Skeletal muscle satellite cell (primary cell): ENCODE data around the gene LIM2.

ENCODE experiments used
- H3K27me3 ChIP-seq: 2 replicates; pipeline ENCODE4 v1.7.0; 2013; ENCODE audit warnings: low read length; ENCODE audit not compliant: control insufficient read depth, insufficient read depth
- H3K36me3 ChIP-seq: 2 replicates; pipeline ENCODE4 v1.7.0; 2013; ENCODE audit warnings: mild to moderate bottlenecking, control low read depth, low read length; ENCODE audit not compliant: insufficient read depth
- H3K4me1 ChIP-seq: 2 replicates; pipeline ENCODE4 v1.7.0; 2013; ENCODE audit warnings: low read length; ENCODE audit not compliant: control insufficient read depth, insufficient read depth
- H3K4me2 ChIP-seq: 2 replicates; pipeline ENCODE4 v1.7.0; 2013; ENCODE audit warnings: mild to moderate bottlenecking, low read length
- H3K4me3 ChIP-seq: 2 replicates; pipeline ENCODE4 v1.7.0; 2013; ENCODE audit warnings: low read length
- H3K9ac ChIP-seq: 2 replicates; pipeline ENCODE4 v1.7.0; 2013; ENCODE audit warnings: mild to moderate bottlenecking, low read depth, low read length, moderate library complexity
- H3K9me3 ChIP-seq: replicated peaks from 2 replicates; pipeline ENCODE4 v1.7.0; 2013; ENCODE audit warnings: mild to moderate bottlenecking, control low read depth, low read length

The LIM2 gene

DNA sequence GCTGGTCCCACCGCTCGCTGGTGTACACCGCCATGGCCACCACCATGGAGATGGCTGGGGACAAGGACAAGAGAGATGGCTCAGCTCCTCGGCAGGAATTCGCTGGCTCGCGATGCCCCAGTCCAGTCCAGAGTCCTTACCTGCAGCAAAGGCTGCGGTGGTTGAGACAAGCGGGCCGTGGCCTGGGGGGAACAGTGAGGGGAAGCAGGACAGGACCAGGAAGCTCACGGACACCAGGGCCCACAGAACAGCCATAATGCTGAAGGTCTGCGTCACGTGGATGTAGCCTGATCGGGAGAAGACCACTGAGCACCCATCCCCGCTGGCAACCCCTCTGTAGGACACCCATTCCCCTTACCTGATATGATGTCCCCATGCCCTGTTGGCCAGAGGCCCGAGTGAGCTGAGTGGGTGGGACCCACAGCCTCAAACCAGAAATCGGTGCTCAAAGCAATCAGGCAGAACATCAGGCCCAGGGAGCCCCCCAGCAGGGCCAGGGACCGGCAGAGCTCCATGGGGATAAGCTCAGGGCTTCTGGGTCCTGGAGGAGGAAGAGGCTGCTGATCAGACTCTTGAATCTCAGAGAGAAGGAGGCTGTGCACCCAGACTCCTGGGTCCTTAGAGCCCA, 15.6 kb downstream of the LIM2 start:
- Histone ChIP-seq H3K9me3 (no peaks in the 10 kb centered on the region), H3K4me2 (no peak overlapping the region), H3K36me3 (no peaks in the 10 kb centered on the region), H3K9ac (no peak overlapping the region), H3K27me3 (no peaks in the 10 kb centered on the region), H3K4me3 (no peak overlapping the region), H3K4me1 (peaks cover 7% of the 10 kb centered on the region)

DNA sequence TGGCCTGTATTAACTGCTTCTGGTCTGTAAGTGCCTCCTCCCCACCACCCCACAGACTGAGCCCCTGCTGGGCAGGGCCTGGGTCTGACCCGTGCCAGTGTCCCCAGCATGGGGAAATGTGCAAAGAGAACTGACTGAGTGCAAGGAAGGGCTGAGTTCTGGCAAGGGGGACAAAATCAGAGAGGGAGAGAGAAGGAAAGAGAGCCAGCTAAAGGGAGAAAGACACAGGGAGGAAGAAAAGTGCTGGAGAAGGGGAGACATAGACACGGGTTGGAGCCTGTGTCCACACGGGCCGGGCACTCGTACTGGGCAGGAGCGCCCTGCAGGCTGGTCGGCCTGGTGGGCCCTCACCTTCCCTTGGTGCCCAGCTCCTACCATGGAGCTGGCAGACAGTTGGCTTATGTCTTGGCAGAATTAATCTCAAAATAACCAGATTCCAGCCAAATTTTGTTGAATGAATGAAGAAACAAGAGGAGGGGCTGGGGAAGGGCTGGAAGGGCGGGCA, 16.5 kb downstream of the LIM2 start:
- H3K4me1 ChIP-seq = peaks cover 13% of the 10 kb centered on the region

DNA sequence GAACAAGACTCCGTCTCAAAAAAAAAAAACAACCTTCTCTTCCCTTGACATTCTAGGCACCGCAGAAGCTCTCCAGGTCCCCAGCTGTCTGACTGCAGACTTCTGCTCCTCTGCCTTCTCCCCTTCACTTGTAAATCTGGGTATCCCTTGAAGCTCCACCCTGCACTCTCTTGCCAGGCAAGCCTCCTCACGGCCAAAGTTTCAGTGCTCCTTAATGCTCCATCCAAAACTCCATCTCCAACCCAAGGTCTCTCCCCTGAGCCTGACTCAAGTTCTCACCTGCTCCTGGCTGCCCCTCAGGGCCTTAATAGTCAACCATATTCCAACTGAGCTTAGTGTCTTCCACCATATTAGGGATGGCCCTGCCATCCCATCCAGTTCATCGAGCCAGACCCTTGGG, 17.5 kb downstream of the LIM2 start:
- Histone ChIP-seq H3K36me3 (no peaks in the 10 kb centered on the region), H3K4me1 (peaks cover 16% of the 10 kb centered on the region), H3K4me3 (no peak overlapping the region), H3K4me2 (no peak overlapping the region), H3K9ac (no peak overlapping the region), H3K27me3 (no peaks in the 10 kb centered on the region), H3K9me3 (no peaks in the 10 kb centered on the region)

More for the DNA sequence above, 16.5 kb downstream of the LIM2 start:
- H3K9me3 ChIP-seq = no peaks in the 10 kb centered on the region
- no peaks in the 10 kb centered on the region for H3K36me3 ChIP-seq
- H3K27me3 ChIP-seq = no peaks in the 10 kb centered on the region
- no peak overlapping the region for H3K4me2 ChIP-seq
- H3K9ac ChIP-seq = no peak overlapping the region
- no peak overlapping the region for H3K4me3 ChIP-seq

DNA sequence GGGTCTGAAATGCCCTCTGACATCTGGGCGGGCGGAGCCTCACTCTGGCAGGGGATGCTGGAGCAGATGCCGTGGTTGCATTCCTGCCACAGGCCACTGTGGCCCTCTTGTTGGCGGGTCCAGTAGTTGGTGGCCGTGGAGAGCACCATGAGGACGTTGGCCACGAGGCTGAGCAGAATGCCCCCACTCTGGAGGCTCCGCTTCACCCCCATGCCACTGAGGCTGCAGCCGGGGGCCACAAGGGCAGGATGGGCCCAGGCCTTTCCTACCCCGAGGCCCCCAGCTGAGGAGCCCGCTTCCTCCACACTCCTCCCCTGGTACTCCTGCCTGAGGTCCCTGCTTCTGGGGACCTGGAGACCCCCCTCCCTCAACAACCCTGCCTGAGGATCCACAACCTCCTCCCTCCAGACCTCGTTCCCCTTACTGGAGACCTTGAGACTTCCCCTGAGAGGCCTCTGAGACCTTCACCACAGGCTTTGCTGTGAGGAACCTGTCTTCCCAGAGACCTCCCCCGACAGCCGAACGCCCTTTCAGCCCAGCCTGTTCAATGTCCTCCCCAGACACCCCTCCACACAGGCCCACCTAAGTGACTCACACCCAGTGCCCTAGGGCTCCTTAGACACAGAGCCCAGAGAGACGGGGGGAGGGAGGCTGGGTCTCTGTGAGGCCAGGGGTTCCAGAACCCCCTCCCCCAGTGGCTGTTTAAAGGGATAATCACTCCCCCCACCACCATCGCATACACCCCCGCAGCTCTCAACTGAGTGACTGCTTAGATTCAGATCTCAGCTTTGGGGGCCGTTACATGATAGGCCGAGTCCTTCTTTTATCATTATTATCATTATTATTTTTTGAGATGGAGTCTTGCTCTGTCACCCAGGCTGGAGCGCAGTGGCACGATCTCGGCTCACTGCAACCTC, 19.1 kb downstream of the LIM2 start, which contains the start of gene CLDND2:
Gene CLDND2 (minus strand): TSS at position 638 of the 917 bp plus-strand sequence. CDS start 426 bp downstream, at position 212.
- no peaks in the 10 kb centered on the region for H3K9me3 ChIP-seq
- peaks cover 27% of the 10 kb centered on the region for H3K4me1 ChIP-seq

DNA sequence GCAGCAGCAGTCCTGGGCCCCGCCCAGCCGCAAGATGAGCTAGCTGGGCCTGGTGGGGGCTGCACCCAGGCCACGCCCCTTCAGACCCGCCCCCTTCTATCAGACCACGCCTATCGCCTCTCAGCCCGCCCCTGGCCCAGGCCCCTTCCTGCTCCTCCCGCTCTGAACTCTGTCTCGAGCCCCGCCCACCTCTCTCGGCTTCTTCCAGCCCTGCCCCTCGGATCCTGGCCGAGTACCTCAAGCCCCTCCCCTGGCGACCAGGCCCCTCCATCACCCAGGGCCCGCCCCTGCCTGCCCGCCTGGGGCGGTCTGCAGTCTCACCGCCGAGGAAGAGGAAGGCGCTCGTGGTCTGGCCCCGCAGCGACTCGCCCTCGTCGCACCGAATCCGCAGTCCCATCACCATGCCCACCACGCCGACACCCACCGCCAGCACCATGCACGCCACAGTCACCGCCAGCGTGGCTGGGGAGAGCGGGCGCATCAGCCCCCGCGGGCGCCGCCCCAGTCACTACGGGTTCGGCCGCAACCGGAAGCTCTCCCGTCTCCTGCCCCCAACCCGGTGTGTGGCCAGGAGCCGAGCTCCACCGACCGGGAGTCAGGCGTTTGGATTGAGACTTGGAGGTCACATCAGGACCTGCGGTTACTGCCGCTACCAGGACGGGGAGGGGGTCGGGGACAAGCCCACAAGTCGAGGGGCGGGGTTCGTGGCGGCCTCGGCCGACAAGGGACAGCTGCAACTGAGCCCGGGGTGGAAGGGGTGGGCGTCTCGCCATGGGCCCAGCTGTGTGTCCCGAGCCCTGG, 20.0 kb downstream of the LIM2 start:
- H3K4me3 ChIP-seq = peak overlapping the region; percentile 96
- H3K9me3 ChIP-seq = no peaks in the 10 kb centered on the region
- H3K4me1 ChIP-seq = peaks cover 31% of the 10 kb centered on the region
- no peaks in the 10 kb centered on the region for H3K36me3 ChIP-seq
- H3K9ac ChIP-seq = peak overlapping the region; percentile 87
- peak overlapping the region; percentile 92 for H3K4me2 ChIP-seq
- no peaks in the 10 kb centered on the region for H3K27me3 ChIP-seq

More for the DNA sequence above, 19.1 kb downstream of the LIM2 start, which contains the start of gene CLDND2:
- no peaks in the 10 kb centered on the region for H3K27me3 ChIP-seq
- H3K4me3 ChIP-seq = peak within 1 kb of the TSS; percentile 96
- peak within 1 kb of the TSS; percentile 87 for H3K9ac ChIP-seq
- no peaks in the 10 kb centered on the region for H3K36me3 ChIP-seq
- H3K4me2 ChIP-seq = peak within 1 kb of the TSS; percentile 92

DNA sequence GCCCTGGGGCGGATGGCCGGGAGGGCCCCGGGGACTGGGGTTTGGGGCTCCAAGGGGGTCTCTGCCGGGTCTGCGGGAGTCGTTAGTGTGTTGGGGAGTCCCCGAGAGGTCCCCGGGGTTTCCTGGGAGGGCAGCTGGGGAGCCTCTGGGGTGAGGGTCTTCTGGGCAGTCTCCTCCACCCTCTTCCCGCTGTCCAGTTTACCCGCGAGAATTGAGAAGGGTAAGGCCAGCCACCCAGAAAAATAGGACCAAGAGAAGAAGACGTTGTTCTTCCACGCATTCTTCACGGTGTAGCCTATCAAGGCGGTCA, 20.6 kb downstream of the LIM2 start:
- Histone ChIP-seq H3K36me3 (no peaks in the 10 kb centered on the region), H3K27me3 (no peaks in the 10 kb centered on the region), H3K4me1 (peaks cover 36% of the 10 kb centered on the region), H3K9ac (peak overlapping the region; percentile 72), H3K9me3 (no peaks in the 10 kb centered on the region), H3K4me3 (peak overlapping the region; percentile 92), H3K4me2 (peak overlapping the region; percentile 92)

DNA sequence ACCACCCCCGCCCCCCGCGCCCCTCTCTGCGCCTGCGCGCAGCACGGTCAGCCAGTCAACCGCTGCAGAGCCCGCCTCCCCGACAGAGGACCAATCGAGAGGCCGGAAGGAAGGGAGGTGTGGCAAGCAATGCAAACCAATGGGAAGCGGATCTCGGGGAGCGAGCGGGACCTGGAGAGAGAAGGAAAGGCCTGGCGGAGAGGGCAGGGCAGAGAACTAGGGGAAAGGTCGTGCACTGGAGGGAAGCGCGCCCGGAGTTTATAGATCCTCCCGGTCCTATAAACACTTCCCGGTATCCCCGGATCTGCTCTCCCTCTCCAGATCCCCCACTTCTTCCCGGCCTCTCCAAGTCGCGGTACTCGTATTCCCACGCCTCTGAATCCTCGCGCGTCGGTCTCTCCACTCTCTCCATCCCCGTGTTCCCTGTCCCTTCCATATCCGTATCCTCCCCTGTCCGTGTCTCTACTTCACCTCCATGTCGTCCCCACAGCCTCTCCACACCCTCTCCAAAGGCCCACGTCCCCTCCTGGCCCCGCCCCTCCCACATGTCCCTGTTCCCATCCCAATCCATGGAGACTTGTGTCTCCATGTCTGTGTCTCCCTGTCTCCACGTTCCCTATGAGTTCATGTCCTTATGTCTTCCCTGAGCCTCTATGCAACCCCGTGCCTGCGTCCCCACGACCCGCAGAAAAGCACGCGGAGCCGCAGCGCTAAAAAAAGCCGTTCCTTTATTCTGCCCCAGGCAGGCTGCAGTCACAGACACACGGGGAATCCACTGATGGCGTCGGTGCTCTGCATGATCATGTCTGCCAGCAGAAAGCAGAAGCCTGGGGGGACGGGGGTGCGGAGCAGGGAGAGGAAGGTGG, 21.2 kb downstream of the LIM2 start:
- Histone ChIP-seq H3K4me3 (peak overlapping the region; percentile 92), H3K9ac (peak overlapping the region; percentile 96), H3K9me3 (no peaks in the 10 kb centered on the region), H3K4me2 (peak overlapping the region; percentile 98), H3K36me3 (no peaks in the 10 kb centered on the region), H3K4me1 (peaks cover 36% of the 10 kb centered on the region), H3K27me3 (no peaks in the 10 kb centered on the region)

DNA sequence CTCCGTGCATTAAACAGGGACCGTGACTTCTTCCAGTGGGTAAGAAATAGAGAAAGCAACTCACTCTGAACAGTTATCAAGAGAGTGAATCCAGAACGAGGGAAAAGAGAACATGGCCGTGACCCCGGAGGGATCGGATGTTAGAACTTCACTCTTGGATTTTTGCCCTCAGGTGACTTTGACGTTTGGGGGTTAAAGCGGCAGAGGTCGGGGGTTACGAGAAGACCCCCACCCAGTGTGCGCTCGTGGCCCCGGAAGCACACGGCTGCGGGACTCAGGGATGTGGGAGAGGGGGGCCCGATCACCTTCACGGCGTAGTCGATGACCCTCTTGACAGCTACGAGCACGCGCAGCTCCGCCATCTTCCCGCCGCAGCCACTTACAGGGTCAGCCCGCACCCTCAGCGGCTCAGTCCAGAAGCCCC, 21.8 kb downstream of the LIM2 start, which contains the start of gene ETFB:
Gene ETFB (minus strand): TSS at position 424 of the 424 bp plus-strand sequence. CDS start 62 bp downstream, at position 362.
- Histone ChIP-seq H3K4me1 (peaks cover 36% of the 10 kb centered on the region), H3K9me3 (no peaks in the 10 kb centered on the region)

DNA sequence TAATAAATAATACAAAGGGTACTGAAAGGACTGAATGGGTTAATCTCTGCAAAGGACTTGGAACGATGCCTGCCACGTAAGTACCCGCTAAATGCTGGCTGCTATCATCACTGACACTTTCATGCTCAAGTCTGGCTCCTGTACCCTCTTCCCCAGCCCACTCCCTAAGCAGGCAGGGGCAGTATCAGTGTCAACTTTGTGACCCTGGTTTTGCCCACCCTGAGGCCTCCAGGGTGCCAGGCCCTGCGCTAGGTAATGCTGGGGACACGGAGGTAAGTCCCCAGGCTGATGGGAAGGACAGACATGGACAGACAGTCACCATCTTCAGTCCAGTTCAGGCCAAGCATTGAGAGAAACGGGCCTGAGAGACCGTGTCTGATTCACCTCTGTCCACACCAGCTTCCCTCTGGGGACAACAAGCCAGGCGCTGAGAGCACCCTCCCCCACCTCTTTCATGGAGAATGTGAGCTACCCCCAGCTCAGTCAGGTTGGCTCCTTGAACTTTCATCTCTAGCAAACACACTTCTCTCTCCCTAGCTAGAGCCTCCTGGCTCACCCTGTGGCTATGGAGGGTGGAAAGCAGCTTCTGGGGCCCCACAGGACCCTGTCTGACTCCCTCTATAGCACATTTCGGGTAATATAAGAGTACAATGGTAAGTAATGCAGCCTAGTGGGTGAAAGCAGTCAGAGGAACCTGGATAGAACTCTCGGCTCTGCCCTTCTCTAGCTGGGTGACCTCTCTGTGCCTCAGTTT, 22.4 kb downstream of the LIM2 start:
- peak overlapping the region; percentile 98 for H3K4me2 ChIP-seq
- H3K9me3 ChIP-seq = no peaks in the 10 kb centered on the region
- peak overlapping the region; percentile 92 for H3K4me3 ChIP-seq
- peaks cover 36% of the 10 kb centered on the region for H3K4me1 ChIP-seq
- H3K36me3 ChIP-seq = no peaks in the 10 kb centered on the region
- no peaks in the 10 kb centered on the region for H3K27me3 ChIP-seq
- H3K9ac ChIP-seq = peak overlapping the region; percentile 96

More for the DNA sequence above, 21.8 kb downstream of the LIM2 start, which contains the start of gene ETFB:
- Histone ChIP-seq H3K36me3 (no peaks in the 10 kb centered on the region), H3K4me2 (peak within 1 kb of the TSS; percentile 98), H3K9ac (peak within 1 kb of the TSS; percentile 96), H3K4me3 (peak within 1 kb of the TSS; percentile 92), H3K27me3 (no peaks in the 10 kb centered on the region)
